HG03139 (cell line): ENCODE measurements around the gene KCNK1.
"Not testable (repeated sequence)": the region's sequence is repeated elsewhere in the genome, so short reads cannot be mapped to it uniquely, and the experiment has no call there.

ENCODE experiments used
- ATAC-seq: cut with Tn5 transposase; IDR thresholded peaks from one replicate; pipeline ENCODE4 v1.9.1; 2021; ENCODE audit not compliant: unreplicated experiment

KCNK1 gene

GRCh38 chr1:233664804-233665574, 51.1 kb downstream of the KCNK1 start:
- ATAC-seq, result no peak

- no peak for ATAC-seq
Observed at GRCh38 chr1:233665575-233666270, 51.8 kb downstream of the KCNK1 start.

DNA sequence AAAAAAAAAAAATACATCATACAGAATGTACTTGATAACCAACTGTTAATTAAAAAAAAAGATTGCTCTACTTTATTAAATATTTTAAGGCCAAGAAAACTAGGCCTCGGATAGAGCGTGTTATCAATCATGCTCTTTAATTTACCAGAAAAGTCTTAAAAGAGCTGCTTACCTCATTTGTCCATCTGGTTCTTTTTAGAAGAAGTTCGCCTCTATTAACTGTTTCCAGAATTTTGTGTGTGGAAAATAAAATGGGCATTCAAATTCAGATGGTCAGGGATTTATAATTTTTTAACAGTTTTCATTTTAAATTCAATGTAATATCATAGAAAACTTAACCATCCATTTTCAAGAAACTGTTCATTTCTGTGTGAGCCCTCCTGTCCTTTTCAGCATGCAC, 53.8 kb downstream of the KCNK1 start:
- no peak for ATAC-seq

DNA sequence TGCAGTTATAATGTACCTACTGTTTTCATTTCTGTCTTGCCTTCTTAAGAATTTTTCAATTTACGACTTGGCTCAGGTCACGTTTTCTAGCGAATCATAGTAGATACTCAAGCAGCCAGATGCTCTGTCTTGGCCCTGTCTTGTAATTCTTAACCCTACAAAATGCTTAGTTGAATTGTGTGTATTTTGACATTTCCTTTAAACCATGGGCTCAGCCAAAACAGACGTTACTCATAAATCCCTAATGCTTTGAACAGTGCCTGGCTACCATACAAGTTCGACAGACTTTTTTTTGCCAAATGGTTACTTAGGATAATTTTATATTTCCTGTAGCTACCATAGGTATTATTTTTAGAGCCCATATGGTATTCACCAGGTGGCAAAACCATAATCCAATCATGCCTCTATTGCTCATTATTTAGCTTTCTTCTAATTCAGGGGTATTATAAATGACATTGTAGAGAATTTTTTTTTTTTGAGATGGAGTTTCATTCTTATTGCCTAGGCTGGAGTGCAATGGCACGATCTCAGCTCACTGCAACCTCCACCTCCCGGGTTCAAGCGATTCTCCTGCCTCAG, 54.3 kb downstream of the KCNK1 start:
- ATAC-seq, result no peak

DNA sequence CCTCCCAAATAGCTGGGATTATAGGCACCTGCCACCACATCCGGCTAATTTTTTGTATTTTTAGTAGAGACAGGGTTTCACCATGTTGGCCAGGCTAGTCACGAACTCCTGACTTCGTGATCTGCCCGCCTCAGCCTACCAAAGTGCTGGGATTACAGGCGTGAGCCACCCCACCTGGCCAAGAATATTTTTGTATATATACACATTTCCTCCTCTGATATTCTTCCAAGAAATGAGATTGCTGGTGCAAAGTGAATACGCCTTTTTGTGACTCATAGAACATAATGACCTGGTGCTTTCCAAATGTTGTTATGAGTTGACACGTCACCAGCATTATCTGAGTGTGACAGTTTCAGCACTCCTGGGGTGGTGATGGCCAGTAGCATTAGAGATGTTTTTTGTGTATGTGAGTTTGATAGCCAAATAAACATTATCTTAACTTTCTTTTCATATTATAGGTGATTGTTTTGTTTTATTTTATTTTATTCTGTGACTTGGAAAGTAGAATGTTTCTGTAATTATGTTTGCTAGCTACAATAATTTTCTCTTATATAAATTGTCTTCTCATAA, 54.9 kb downstream of the KCNK1 start:
- ATAC-seq, result no peak

DNA sequence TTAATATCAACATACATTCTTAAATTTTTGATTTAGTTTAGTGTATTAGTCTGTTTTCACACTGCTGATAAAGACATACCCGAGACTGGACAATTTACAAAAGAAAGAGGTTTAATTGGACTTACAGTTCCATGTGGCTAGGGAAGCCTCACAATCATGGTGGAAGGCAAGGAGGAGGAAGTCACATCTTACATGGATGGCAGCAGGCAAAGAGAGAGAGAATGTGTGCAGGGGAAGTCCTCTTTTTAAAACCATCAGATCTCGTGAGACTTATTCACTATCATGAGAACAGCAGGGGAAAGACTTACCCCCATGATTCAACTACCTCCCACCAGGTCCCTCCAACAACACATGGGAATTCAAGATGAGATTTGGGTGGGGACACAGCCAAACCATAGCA, 56.5 kb downstream of the KCNK1 start:
- ATAC-seq, result not testable (repeated sequence)

DNA sequence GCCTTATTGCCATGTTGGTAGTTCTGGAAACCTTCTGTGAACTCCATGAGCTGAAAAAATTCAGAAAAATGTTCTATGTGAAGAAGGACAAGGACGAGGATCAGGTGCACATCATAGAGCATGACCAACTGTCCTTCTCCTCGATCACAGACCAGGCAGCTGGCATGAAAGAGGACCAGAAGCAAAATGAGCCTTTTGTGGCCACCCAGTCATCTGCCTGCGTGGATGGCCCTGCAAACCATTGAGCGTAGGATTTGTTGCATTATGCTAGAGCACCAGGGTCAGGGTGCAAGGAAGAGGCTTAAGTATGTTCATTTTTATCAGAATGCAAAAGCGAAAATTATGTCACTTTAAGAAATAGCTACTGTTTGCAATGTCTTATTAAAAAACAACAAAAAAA, 57.4 kb downstream of the KCNK1 start:
- ATAC-seq, result no peak

DNA sequence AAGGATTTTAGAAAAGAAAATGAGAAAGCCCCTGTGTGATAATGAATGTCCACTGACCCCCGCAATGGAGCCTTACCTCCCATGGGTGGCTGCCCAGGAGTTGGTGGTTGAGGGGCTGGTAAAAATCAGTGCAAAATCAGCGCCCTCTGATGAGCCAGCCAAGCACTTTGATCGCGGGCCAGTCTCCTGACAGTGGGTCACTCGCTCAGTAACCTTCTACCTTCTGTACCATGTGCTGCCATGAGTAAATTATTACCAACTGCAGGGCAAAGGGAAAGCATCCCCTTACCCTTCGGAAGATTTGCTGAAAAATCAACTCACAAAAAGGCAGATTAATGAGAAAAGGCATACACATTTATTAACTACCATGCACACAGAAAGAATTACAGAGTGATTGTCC, 58.8 kb downstream of the KCNK1 start:
- ATAC-seq, result no peak

DNA sequence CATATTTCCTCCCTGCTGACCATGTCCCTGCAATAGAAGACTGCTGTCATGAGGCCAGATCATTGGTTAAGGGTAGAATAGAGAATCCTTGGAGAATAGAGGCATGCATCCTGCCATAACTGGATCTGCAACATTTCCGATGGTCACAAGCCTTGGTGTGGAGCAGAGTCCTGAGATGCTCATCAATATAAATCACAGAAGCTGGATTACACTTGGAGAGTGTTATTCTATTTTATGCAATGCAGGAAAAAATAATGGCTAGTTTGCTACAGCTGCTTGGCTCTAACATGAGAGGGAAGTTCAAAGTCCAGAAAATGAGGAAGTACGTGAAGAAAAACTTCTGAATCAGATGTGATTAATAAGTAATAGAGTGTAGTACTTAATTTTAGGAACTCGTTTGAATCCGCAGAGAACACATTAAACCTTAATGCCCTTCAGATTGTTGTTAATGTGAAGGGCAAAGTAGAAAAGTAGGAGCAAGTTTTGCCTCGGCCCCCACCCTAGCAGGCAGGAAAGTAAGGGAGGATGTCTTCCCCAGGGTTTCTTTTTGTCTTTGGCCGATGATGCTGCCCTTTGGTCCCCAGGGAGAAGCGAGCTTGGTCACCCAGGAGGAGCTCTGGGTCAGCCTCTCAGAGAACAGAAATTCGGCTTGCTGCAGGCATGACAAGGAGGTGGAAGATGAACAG, 59.5 kb downstream of the KCNK1 start:
- ATAC-seq, result no peak

GRCh38 chr1:233673947-233674431, 60.1 kb downstream of the KCNK1 start:
- ATAC-seq, result no peak

DNA sequence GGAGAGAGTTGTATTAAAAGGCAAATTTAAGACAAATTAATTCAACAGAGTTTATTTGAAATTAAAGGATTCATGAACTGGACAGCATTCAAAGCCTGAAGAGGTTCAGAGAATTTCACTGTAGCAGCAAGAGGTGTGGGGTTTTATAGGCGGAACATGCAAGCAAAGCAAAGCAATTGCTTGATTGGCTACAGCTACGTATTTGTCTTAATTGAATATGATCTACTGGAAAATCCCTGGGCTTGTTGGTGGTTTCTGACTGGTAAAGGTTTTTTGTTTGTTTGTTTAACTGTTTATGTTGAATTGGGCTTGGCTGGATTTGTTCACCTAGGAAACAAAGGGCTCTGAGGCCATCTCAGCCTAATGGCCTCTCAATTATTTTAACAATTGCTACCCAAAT, 61.5 kb downstream of the KCNK1 start:
- no peak for ATAC-seq

DNA sequence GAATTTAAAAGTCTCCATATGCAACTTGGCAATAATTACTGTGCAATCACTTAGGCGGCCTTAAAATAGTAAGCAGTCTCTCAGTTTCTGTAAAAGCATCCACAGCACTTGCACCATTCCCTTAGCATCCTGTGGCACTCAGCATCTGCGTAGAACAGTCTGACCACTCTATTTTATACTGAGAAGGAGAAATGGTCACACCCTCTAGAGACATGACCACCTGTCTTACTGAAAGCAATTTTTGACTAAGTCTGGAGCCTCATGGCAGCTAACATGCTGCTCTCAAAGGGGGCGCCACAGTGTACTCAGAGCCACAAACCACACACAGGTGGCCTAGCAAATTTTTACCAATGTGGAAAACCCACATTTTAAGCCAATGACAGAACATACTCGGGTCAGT, 62.0 kb downstream of the KCNK1 start:
- ATAC-seq, result peak; percentile 76

GRCh38 chr1:233677690-233678354, 63.9 kb downstream of the KCNK1 start:
- ATAC-seq, result no peak

DNA sequence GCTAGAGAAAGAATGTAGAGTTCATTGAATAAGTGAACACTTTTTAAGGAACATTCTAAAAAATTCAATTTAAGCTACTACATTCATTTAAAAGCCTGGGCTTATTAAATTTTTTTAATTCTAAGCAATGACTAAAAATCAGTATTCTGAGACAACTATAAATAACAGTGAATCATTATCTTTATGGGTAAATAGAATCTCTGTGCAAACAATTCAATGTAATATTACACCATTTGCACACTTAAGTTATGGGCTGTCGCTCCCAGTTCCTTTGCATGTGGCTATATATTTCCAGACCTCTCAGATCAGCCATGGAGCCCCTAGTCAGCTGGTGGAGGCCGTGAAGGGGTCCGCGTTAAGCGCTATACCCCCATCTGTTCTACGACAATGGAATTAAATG, 65.1 kb downstream of the KCNK1 start:
- ATAC-seq, result no peak

- no peak for ATAC-seq
Observed at GRCh38 chr1:233679591-233680373, 65.9 kb downstream of the KCNK1 start.

GRCh38 chr1:233681285-233681684, 67.4 kb downstream of the KCNK1 start:
- no peak for ATAC-seq

- not testable (repeated sequence) for ATAC-seq
Observed at GRCh38 chr1:233686653-233687052, 72.7 kb downstream of the KCNK1 start.

- ATAC-seq, result no peak
Observed at GRCh38 chr1:233689017-233689747, 75.3 kb downstream of the KCNK1 start.

DNA sequence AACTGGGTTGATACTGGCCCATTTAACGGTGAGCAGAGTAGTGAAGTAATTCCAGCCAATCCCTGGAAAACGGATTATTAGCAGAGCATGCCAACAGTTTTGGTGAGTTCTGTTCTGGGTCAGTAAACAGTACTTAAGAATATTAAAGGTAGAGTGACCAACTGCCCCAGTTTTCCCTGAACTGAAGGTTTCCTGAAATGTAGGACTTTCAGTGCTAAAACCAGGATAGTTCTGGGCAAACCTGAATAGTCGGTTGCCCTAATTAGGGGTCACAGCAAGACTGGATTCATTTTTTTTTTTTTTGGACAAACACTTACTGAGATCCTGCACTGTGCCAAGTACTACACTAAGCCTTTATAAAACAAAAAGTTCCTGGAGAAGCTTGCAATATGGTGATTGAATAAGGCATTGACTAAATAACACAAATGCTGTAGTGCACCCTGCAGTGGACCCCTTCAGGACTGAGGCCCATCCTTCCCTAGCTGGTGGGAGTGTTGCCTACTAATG, 75.9 kb downstream of the KCNK1 start:
- no peak for ATAC-seq
